Parathyroid adenoma (tissue), 2 donors: ENCODE data around the gene UMAD1.

Experiments used
- H2AFZ ChIP-seq: fragments of 300-600 bp; sonication (generic); one replicate; pipeline ENCODE4 v1.7.0; 2017; ENCODE audit warnings: antibody characterized with exemption, mild to moderate bottlenecking
- H3K27ac ChIP-seq: fragments of 300-600 bp; sonication (generic); one replicate; pipeline ENCODE4 v1.7.0; 2017
- H3K27me3 ChIP-seq: fragments of 300-600 bp; sonication (generic); one replicate; pipeline ENCODE4 v1.7.0; 2017; ENCODE audit warnings: low read length; ENCODE audit not compliant: control insufficient read depth, insufficient read depth
- H3K36me3 ChIP-seq: fragments of 300-600 bp; sonication (generic); one replicate; pipeline ENCODE4 v1.7.0; 2017; ENCODE audit warnings: low read length; ENCODE audit not compliant: control insufficient read depth, insufficient read depth
- H3K4me1 ChIP-seq: fragments of 300-600 bp; sonication (generic); one replicate; pipeline ENCODE4 v1.7.0; 2017; ENCODE audit warnings: control low read depth
- H3K4me2 ChIP-seq: fragments of 300-600 bp; sonication (generic); one replicate; pipeline ENCODE4 v1.7.0; 2017; ENCODE audit warnings: low read length
- H3K4me3 ChIP-seq: fragments of 300-600 bp; sonication (generic); one replicate; pipeline ENCODE4 v1.7.0; 2017; ENCODE audit warnings: low read depth, low read length
- H3K79me2 ChIP-seq: fragments of 300-600 bp; sonication (generic); one replicate; pipeline ENCODE4 v1.7.0; 2017; ENCODE audit warnings: control low read depth
- H3K9ac ChIP-seq: fragments of 300-600 bp; sonication (generic); one replicate; pipeline ENCODE4 v1.7.0; 2017; ENCODE audit warnings: mild to moderate bottlenecking
- H3K9me3 ChIP-seq: fragments of 300-600 bp; sonication (generic); one replicate; pipeline ENCODE4 v1.7.0; 2017; ENCODE audit warnings: low read length; ENCODE audit not compliant: control insufficient read depth
- CTCF ChIP-seq: fragments of 300-600 bp; sonication (generic); IDR thresholded peaks from one replicate; pipeline ENCODE4 v1.7.0; 2017; ENCODE audit warnings: antibody characterized with exemption, mild to moderate bottlenecking
- donor health status: primary hyperparathyroidism.

UMAD1 gene

GRCh38 chr7:7703427-7703826 lies 62.9 kb downstream of the UMAD1 start:
- no peak overlapping the region for H3K4me3 ChIP-seq
- H3K9me3 ChIP-seq = no peaks in the 10 kb centered on the region
- peaks cover 18% of the 10 kb centered on the region for H3K79me2 ChIP-seq
- no peak overlapping the region for H3K4me2 ChIP-seq
- no peak overlapping the region for H3K9ac ChIP-seq
- peaks cover 10% of the 10 kb centered on the region for H3K4me1 ChIP-seq
- no peaks in the 10 kb centered on the region for H3K36me3 ChIP-seq
- H3K27ac ChIP-seq = no peak overlapping the region
- TF ChIP-seq CTCF = no peak
- no peak overlapping the region for H2AFZ ChIP-seq
- no peaks in the 10 kb centered on the region for H3K27me3 ChIP-seq

DNA sequence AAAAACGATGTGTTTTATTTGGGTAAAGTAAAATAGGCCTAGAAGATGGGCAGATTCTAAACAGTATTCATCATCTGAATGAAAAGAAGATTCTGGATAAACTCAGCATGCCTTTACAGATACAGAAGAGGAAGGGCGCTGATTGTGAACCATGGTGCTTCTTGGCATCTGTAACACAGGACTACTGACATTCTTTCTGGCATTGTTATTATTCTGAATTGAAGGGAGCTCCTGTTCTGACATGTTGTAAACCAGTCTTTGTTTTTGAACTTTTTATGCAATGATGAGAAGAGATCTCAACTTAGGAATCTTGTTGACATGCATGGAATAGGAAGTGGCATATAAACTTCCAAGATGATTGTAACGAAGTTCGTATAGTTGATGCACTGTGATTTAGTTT lies 64.3 kb downstream of the UMAD1 start:
- Histone ChIP-seq H3K9me3 (no peaks in the 10 kb centered on the region), H3K9ac (no peak overlapping the region), H3K79me2 (peaks cover 22% of the 10 kb centered on the region), H3K4me1 (peaks cover 6% of the 10 kb centered on the region), H3K4me3 (no peak overlapping the region), H3K36me3 (no peaks in the 10 kb centered on the region), H3K27me3 (no peaks in the 10 kb centered on the region), H3K4me2 (no peak overlapping the region), H3K27ac (no peak overlapping the region), H2AFZ (no peak overlapping the region)
- no peak for TF ChIP-seq CTCF

DNA sequence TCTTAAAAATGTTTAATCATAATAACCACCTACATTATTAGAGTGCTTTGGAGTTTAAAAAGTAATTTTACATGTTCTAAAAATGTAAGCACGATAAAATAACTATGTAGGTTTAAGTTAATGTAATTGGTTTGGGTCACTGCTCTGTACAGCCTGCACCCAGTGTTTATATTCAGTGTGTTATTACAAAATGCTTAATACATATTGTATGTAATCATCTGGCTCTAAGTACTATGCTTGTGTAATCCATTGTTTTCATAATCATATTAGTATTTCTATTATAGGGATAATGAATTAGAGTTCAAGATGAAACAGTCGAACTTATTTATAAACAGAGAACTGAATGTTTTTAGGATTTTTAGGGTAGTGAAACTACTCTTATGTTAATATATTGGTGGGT lies 64.8 kb downstream of the UMAD1 start:
- Histone ChIP-seq H3K4me2 (no peak overlapping the region), H3K4me3 (no peak overlapping the region), H2AFZ (no peak overlapping the region), H3K4me1 (peaks cover 6% of the 10 kb centered on the region), H3K27me3 (no peaks in the 10 kb centered on the region), H3K79me2 (peaks cover 22% of the 10 kb centered on the region), H3K9ac (no peak overlapping the region), H3K27ac (no peak overlapping the region), H3K36me3 (no peaks in the 10 kb centered on the region), H3K9me3 (no peaks in the 10 kb centered on the region)
- TF ChIP-seq CTCF = no peak

DNA sequence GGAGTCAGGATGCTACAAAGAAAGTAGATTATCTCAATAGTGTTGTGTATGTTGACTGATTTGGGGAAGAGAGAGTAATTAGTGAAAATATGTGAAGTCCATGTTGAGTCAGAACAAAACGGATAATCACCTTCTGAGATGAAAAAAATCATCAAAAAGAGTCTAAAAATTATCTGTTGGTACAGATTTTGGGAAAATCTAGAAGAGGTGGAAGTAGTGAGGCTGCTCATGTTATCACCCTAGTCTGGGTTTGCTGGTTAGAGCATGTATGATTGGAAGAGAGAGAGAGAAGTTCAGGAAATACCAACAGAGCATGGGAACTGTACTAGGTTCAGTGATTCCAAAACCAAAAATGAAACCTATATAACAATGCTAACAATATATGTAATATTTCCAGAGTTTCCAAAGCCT lies 65.6 kb downstream of the UMAD1 start:
- Histone ChIP-seq H3K4me2 (no peak overlapping the region), H3K27ac (no peak overlapping the region), H3K79me2 (peaks cover 19% of the 10 kb centered on the region), H3K4me3 (no peak overlapping the region), H3K9ac (no peak overlapping the region), H3K36me3 (no peaks in the 10 kb centered on the region), H3K9me3 (no peaks in the 10 kb centered on the region), H3K27me3 (no peaks in the 10 kb centered on the region), H2AFZ (no peak overlapping the region), H3K4me1 (peaks cover 6% of the 10 kb centered on the region)
- TF ChIP-seq CTCF = no peak

DNA sequence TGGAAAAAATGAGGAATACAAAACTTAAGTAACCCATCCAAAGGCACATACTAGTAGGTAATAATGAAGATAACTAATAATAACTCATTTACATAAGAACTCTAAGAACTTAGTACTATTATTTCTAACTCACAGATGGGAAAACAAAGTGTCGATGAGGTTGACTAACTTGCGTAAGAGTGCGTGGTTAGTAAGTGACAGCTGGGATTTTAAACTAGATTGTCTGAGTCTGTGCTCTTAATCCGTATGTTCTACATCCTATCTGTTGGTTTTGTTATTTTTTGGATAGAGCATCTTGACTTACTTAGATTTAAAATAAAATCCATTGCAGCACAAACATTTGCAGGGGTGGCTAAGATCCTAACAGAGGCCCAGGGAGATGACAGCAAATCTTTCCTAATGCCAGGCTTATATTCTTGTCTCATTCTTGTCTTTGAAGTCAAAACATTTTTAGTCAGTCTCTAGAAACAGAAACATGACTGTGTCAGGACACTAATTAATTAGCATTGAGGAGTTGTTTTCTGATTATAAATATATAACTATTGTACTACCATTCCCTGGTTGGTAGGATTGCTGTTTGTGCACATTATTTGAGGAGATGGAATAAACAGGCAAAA lies 66.1 kb downstream of the UMAD1 start:
- H2AFZ ChIP-seq = no peak overlapping the region
- peaks cover 2% of the 10 kb centered on the region for H3K4me1 ChIP-seq
- H3K27me3 ChIP-seq = no peaks in the 10 kb centered on the region
- no peaks in the 10 kb centered on the region for H3K9me3 ChIP-seq
- TF ChIP-seq CTCF = no peak
- H3K4me3 ChIP-seq = no peak overlapping the region
- no peak overlapping the region for H3K9ac ChIP-seq
- H3K79me2 ChIP-seq = peaks cover 18% of the 10 kb centered on the region
- H3K27ac ChIP-seq = no peak overlapping the region
- H3K36me3 ChIP-seq = no peaks in the 10 kb centered on the region
- no peak overlapping the region for H3K4me2 ChIP-seq
